GM18951 (cell line): ENCODE data around the gene TOM1L2.

Experiments used
- POLR2A ChIP-seq: IDR thresholded peaks from 4 replicates; pipeline ENCODE4 v1.6.1; 2011; ENCODE audit warnings: mild to moderate bottlenecking; ENCODE audit not compliant: insufficient read length, insufficient read depth; ENCODE audit errors: extremely low read depth
- in situ Hi-C: fragments of 300-500 bp; cut with MboI; formaldehyde crosslinking; loops from one replicate; pipeline ENCODE4 v1.12.0; 2022; ENCODE audit warnings: low sequenced_read_pairs, mixed read lengths, inconsistent platforms; ENCODE audit not compliant: unreplicated experiment

The TOM1L2 gene

GRCh38 chr17:17800504-17801021 lies 171.6 kb downstream of the TOM1L2 start:
- no peak for TF ChIP-seq POLR2A
- in situ Hi-C loops: no loop called here

DNA sequence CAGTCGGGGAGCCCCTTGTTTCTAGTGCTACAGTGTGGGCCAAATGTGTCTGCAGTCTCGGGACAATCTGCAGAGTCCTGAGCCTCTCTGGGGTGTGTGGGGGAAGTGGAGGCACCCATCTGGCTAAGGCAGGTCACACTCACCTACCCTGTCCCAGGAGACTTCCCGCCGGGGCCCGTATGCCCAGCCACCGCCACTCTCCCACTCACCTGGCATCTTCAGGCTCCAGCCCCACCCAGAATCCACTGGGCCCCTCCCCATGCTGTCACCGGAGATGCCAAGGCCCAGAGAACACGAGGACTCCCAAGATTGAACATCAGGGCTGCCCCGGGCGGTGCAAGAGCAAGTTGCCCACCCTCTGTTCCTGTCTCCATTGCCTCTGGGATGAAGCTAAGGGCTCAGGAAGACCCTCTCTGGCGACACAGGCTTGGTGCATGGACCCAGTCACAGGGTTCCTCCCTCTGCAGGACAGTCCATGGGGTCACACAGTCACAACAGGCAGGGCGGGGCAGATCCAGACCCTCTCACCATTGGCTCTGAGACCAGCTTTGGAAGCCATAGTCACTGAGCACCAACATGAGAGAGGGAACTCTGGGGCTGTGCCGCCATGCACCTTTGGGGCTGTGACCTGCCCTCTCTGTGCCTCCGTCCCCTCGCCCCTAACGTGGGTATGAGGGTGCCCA lies 173.5 kb downstream of the TOM1L2 start:
- in situ Hi-C loops: no loop called here
- no peak for TF ChIP-seq POLR2A

GRCh38 chr17:17798010-17798556 lies 174.1 kb downstream of the TOM1L2 start:
- in situ Hi-C loops: no loop called here
- no peak for TF ChIP-seq POLR2A

DNA sequence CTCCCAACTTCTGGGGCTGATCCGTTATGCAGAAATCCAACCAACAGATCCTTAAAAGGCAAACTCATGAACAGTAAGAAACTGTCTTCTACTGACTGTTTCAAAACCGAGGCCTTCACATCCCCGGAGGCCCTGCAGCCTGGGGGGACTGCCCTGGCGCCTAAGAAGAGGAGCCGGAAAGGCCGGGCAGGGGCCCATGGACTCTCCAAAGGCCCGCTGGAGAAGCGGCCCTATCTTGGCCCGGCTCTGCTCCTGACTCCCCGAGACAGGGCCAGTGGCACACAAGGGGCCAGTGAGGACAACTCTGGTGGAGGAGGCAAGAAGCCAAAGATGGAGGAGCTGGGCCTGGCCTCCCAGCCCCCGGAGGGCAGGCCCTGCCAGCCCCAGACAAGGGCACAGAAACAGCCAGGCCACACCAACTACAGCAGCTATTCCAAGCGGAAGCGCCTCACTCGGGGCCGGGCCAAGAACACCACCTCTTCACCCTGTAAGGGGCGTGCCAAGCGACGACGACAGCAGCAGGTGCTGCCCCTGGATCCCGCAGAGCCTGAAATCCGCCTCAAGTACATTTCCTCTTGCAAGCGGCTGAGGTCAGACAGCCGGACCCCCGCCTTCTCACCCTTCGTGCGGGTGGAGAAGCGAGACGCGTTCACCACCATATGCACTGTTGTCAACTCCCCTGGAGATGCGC lies 174.9 kb downstream of the TOM1L2 start:
- in situ Hi-C loops: no loop called here
- peak; percentile 15 for TF ChIP-seq POLR2A

GRCh38 chr17:17796787-17797061 lies 175.5 kb downstream of the TOM1L2 start:
- in situ Hi-C loops: no loop called here
- TF ChIP-seq POLR2A: no peak

DNA sequence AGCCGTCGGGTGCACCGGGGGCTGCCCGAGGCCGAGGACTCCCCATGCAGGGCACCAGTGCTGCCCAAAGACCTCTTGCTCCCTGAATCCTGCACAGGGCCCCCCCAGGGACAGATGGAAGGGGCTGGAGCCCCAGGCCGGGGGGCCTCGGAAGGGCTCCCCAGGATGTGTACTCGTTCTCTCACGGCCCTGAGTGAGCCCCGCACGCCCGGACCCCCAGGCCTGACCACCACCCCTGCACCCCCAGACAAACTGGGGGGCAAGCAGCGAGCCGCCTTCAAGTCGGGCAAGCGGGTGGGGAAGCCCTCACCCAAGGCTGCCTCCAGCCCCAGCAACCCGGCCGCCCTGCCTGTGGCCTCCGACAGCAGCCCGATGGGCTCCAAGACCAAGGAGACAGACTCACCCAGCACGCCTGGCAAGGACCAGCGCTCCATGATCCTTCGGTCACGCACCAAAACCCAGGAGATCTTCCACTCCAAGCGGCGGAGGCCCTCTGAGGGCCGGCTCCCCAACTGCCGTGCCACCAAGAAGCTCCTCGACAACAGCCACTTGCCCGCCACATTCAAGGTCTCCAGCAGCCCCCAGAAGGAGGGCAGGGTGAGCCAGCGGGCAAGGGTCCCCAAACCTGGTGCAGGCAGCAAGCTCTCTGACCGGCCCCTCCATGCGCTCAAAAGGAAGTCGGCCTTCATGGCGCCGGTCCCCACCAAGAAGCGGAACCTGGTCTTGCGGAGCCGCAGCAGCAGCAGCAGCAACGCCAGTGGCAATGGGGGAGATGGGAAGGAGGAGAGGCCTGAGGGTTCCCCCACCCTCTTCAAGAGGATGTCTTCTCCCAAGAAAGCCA lies 176.0 kb downstream of the TOM1L2 start:
- no peak for TF ChIP-seq POLR2A
- in situ Hi-C loops: no loop called here

- in situ Hi-C loops: no loop called here
- no peak for TF ChIP-seq POLR2A
Measured at GRCh38 chr17:17795296-17795695, 176.9 kb downstream of the TOM1L2 start.

- in situ Hi-C loops: no loop called here
- no peak for TF ChIP-seq POLR2A
Measured at GRCh38 chr17:17794382-17794781, 177.8 kb downstream of the TOM1L2 start.
